Gastroesophageal sphincter (tissue), 3 donors: ENCODE results near the gene ANK3.

Experiments
- EP300 ChIP-seq: sonication (generic); formaldehyde crosslinking; IDR thresholded peaks from one replicate; pipeline ENCODE4 v1.6.1; 2017; ENCODE audit warnings: antibody characterized with exemption, mild to moderate bottlenecking
- POLR2A ChIP-seq, 2 donors: fragments of 450-650 bp; IDR thresholded peaks; one replicate each; pipeline ENCODE4 v1.6.1; 2017; ENCODE audit warnings: antibody characterized with exemption in 2 of 2, mild to moderate bottlenecking in 2 of 2, moderate library complexity in 1 of 2
- POLR2AphosphoS5 ChIP-seq: sonication (generic); formaldehyde crosslinking; IDR thresholded peaks from one replicate; pipeline ENCODE4 v1.6.1; 2017; ENCODE audit warnings: antibody characterized with exemption
- TF ChIP-seq, protein P1 (sequence below), 4 experiments: fragments of 200-600 bp in 2 of 4; fragments of 450-650 bp in 2 of 4; sonication (generic) in 1 of 4; IDR thresholded peaks; one replicate each; pipeline ENCODE4 v1.5.1; 2017 to 2019; ENCODE audit warnings: antibody characterized with exemption in 4 of 4, mild to moderate bottlenecking in 2 of 4, moderate library complexity in 2 of 4

GRCh38 chr10:60009276-60009675 is 380.4 kb downstream of the ANK3 start:
- TF ChIP-seq POLR2A (IDR thresholded peaks at IDR 0.05) (no peak), EP300 (no peak), POLR2AphosphoS5 (no peak)
- TF ChIP-seq, protein P1, sequence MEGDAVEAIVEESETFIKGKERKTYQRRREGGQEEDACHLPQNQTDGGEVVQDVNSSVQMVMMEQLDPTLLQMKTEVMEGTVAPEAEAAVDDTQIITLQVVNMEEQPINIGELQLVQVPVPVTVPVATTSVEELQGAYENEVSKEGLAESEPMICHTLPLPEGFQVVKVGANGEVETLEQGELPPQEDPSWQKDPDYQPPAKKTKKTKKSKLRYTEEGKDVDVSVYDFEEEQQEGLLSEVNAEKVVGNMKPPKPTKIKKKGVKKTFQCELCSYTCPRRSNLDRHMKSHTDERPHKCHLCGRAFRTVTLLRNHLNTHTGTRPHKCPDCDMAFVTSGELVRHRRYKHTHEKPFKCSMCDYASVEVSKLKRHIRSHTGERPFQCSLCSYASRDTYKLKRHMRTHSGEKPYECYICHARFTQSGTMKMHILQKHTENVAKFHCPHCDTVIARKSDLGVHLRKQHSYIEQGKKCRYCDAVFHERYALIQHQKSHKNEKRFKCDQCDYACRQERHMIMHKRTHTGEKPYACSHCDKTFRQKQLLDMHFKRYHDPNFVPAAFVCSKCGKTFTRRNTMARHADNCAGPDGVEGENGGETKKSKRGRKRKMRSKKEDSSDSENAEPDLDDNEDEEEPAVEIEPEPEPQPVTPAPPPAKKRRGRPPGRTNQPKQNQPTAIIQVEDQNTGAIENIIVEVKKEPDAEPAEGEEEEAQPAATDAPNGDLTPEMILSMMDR (IDR thresholded peaks at IDR 0.05): no peak
